IPS-18a (cell line): ENCODE data around the gene MOAP1.
"Not testable (repeated sequence)": the region's sequence is repeated elsewhere in the genome, so short reads cannot be mapped to it uniquely, and the experiment has no call there.

ENCODE experiments used
- H3K27ac ChIP-seq: one replicate; pipeline ENCODE4 v1.5.1; 2013; ENCODE audit warnings: low read length
- H3K27me3 ChIP-seq: one replicate; pipeline ENCODE4 v1.6.1; 2013; ENCODE audit warnings: mild to moderate bottlenecking, low read length; ENCODE audit not compliant: control insufficient read depth, insufficient read depth
- H3K36me3 ChIP-seq: one replicate; pipeline ENCODE4 v1.6.1; 2013; ENCODE audit warnings: low read depth, low read length; ENCODE audit not compliant: control insufficient read depth
- H3K4me1 ChIP-seq: one replicate; pipeline ENCODE4 v1.6.1; 2013; ENCODE audit warnings: low read depth, low read length; ENCODE audit not compliant: control insufficient read depth
- H3K4me3 ChIP-seq: one replicate; pipeline ENCODE4 v1.5.1; 2013; ENCODE audit warnings: low read length
- H3K9ac ChIP-seq: one replicate; pipeline ENCODE4 v1.6.1; 2013; ENCODE audit warnings: mild to moderate bottlenecking, low read length, moderate library complexity
- H3K9me3 ChIP-seq: one replicate; pipeline ENCODE4 v1.6.1; 2013; ENCODE audit warnings: low read depth, low read length; ENCODE audit not compliant: control insufficient read depth

MOAP1 gene

GRCh38 chr14:93174731-93175130 is 10.0 kb downstream of the MOAP1 start:
- not testable (repeated sequence) for H3K27me3 ChIP-seq, H3K9ac ChIP-seq, H3K9me3 ChIP-seq, H3K4me1 ChIP-seq, H3K4me3 ChIP-seq, H3K27ac ChIP-seq, H3K36me3 ChIP-seq

GRCh38 chr14:93173943-93174395 is 10.7 kb downstream of the MOAP1 start:
- Histone ChIP-seq H3K4me1 (no peaks in the 10 kb centered on the region), H3K27me3 (no peaks in the 10 kb centered on the region), H3K9ac (no peak overlapping the region), H3K4me3 (no peak overlapping the region), H3K9me3 (no peaks in the 10 kb centered on the region), H3K36me3 (no peaks in the 10 kb centered on the region), H3K27ac (no peak overlapping the region)

GRCh38 chr14:93171376-93171775 is 13.3 kb downstream of the MOAP1 start:
- H3K4me3 ChIP-seq, result no peak overlapping the region
- no peak overlapping the region for H3K27ac ChIP-seq
- H3K9ac ChIP-seq, result no peak overlapping the region
- no peaks in the 10 kb centered on the region for H3K4me1 ChIP-seq
- H3K27me3 ChIP-seq, result no peaks in the 10 kb centered on the region
- H3K36me3 ChIP-seq, result no peaks in the 10 kb centered on the region
- no peaks in the 10 kb centered on the region for H3K9me3 ChIP-seq

GRCh38 chr14:93170141-93170540 is 14.6 kb downstream of the MOAP1 start:
- H3K27ac ChIP-seq, H3K36me3 ChIP-seq, H3K4me1 ChIP-seq, H3K9me3 ChIP-seq, H3K27me3 ChIP-seq, H3K9ac ChIP-seq, H3K4me3 ChIP-seq: not testable (repeated sequence)

GRCh38 chr14:93169619-93170018 is 15.1 kb downstream of the MOAP1 start:
- not testable (repeated sequence) for H3K9me3 ChIP-seq, H3K27me3 ChIP-seq

GRCh38 chr14:93168610-93169009 is 16.1 kb downstream of the MOAP1 start:
- not testable (repeated sequence) for H3K9ac ChIP-seq, H3K4me3 ChIP-seq, H3K27me3 ChIP-seq, H3K36me3 ChIP-seq, H3K4me1 ChIP-seq, H3K9me3 ChIP-seq, H3K27ac ChIP-seq

More at GRCh38 chr14:93169619-93170018, 15.1 kb downstream of the MOAP1 start:
- H3K9ac ChIP-seq, H3K4me3 ChIP-seq, H3K4me1 ChIP-seq, H3K36me3 ChIP-seq, H3K27ac ChIP-seq: not testable (repeated sequence)

GRCh38 chr14:93165271-93166265 is 19.1 kb downstream of the MOAP1 start:
- not testable (repeated sequence) for H3K4me3 ChIP-seq, H3K9me3 ChIP-seq, H3K27ac ChIP-seq, H3K9ac ChIP-seq, H3K36me3 ChIP-seq, H3K27me3 ChIP-seq, H3K4me1 ChIP-seq

GRCh38 chr14:93163564-93163963 is 21.1 kb downstream of the MOAP1 start:
- Histone ChIP-seq H3K9ac (no peak overlapping the region), H3K36me3 (no peaks in the 10 kb centered on the region), H3K4me1 (peaks cover 4% of the 10 kb centered on the region), H3K9me3 (no peaks in the 10 kb centered on the region), H3K27ac (no peak overlapping the region), H3K4me3 (no peak overlapping the region), H3K27me3 (no peaks in the 10 kb centered on the region)

- Histone ChIP-seq H3K27me3 (no peaks in the 10 kb centered on the region), H3K9ac (no peak overlapping the region), H3K27ac (no peak overlapping the region), H3K4me3 (no peak overlapping the region), H3K4me1 (peaks cover 4% of the 10 kb centered on the region), H3K36me3 (no peaks in the 10 kb centered on the region), H3K9me3 (no peaks in the 10 kb centered on the region)
These were observed 23.2 kb downstream of the MOAP1 start for GRCh38 chr14:93161411-93161940.

GRCh38 chr14:93160353-93160801 is 24.3 kb downstream of the MOAP1 start:
- H3K4me1 ChIP-seq, result peaks cover 4% of the 10 kb centered on the region
- no peaks in the 10 kb centered on the region for H3K27me3 ChIP-seq
- H3K27ac ChIP-seq, result no peak overlapping the region
- H3K9me3 ChIP-seq, result no peaks in the 10 kb centered on the region
- no peaks in the 10 kb centered on the region for H3K36me3 ChIP-seq
- no peak overlapping the region for H3K4me3 ChIP-seq
- H3K9ac ChIP-seq, result no peak overlapping the region

- H3K9ac ChIP-seq, H3K27me3 ChIP-seq, H3K4me3 ChIP-seq, H3K27ac ChIP-seq, H3K4me1 ChIP-seq, H3K36me3 ChIP-seq, H3K9me3 ChIP-seq: not testable (repeated sequence)
These were observed 24.9 kb downstream of the MOAP1 start for GRCh38 chr14:93159625-93160352.
